ENCODE data around the gene SLC27A3. TPM values are rescaled to one million over a fixed set of nuclear protein-coding genes. Genes with fewer than 3 reads are reported as not detected.

SLC27A3 gene
- total and polyA plus RNA-seq, 2 of the 8 experiments (the other 6 are each of a cell fraction or from before 2014, with no cell fraction given): 39.1 to 40.1 TPM

DNA sequence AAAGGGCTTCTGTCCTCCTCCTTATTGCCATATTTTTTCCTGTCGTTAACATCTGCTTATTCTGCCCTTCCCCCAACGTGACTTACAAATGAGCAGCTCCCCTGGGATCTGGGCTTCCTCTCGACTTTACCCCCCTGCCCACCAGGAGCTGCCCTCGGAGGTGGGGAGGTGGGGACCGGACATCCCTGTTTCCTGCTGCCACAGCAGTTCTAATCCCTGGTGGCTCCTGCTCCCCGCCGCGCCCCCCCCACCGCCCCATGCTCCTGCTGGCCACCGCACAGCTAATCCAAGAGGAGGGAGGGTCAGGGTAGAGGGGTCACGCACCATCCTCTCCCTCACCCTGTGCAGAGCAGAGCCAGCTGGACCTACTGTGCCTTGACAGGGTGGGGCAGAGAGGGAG is 4.4 kb upstream of the SLC27A3 start (continued):
- no peak for TF ChIP-seq CHD7 (IDR thresholded peaks at IDR 0.05; ENCODE audit: insufficient replicate concordance, low read length)
- no peak for TF ChIP-seq CEBPB (IDR thresholded peaks at IDR 0.05; ENCODE audit: low read depth, low read length)
- no peak for TF ChIP-seq TBP (IDR thresholded peaks at IDR 0.05; ENCODE audit: low read depth, low read length)
- no peak for TF ChIP-seq EP300 (IDR thresholded peaks at IDR 0.05; ENCODE audit: borderline replicate concordance in 1 of 2, low read depth in 2 of 2, low read length in 2 of 2)
- TF ChIP-seq KDM5A (IDR thresholded peaks at IDR 0.05; ENCODE audit: low read length): no peak
- TF ChIP-seq SIN3A (conservative IDR thresholded peaks at IDR 0.05 in 1 of 2, IDR thresholded peaks at IDR 0.05 in 1 of 2; ENCODE audit: low read depth in 1 of 2, low read length in 2 of 2): no peak
- TF ChIP-seq SP2 (IDR thresholded peaks at IDR 0.05; ENCODE audit: low read length): no peak
- TF ChIP-seq TAF1 (IDR thresholded peaks at IDR 0.05; ENCODE audit: low read depth, low read length): no peak
- TF ChIP-seq SIX5 (IDR thresholded peaks at IDR 0.05; ENCODE audit: low read depth, low read length): no peak

Data from H1 (cell line).